Duodenal mucosa (tissue), 2 donors: ENCODE measurements around the gene CD80.
A peak's percentile ranks its signal among the peaks of the same experiment; 100 is the strongest.
"Not testable (repeated sequence)": the region's sequence is repeated elsewhere in the genome, so short reads cannot be mapped to it uniquely, and the experiment has no call there.

Experiments used
- H3K27ac ChIP-seq: one replicate; pipeline ENCODE4 v1.7.0; 2013; ENCODE audit warnings: low read depth, low read length
- H3K27me3 ChIP-seq, 2 donors: one replicate each; pipeline ENCODE4 v1.7.0; 2013; ENCODE audit warnings: low read length in 2 of 2, control low read depth in 1 of 2; ENCODE audit not compliant: insufficient read depth in 2 of 2, control insufficient read depth in 1 of 2
- H3K36me3 ChIP-seq, 2 donors: one replicate each; pipeline ENCODE4 v1.7.0; 2013; ENCODE audit warnings: low read length in 2 of 2, control low read depth in 1 of 2; ENCODE audit not compliant: insufficient read depth in 2 of 2, control insufficient read depth in 1 of 2
- H3K4me1 ChIP-seq, 2 donors: one replicate each; pipeline ENCODE4 v1.7.0; 2013; ENCODE audit warnings: low read length in 2 of 2, control low read depth in 1 of 2; ENCODE audit not compliant: insufficient read depth in 2 of 2, control insufficient read depth in 1 of 2
- H3K4me3 ChIP-seq, 2 donors: one replicate each; pipeline ENCODE4 v1.7.0; 2013; ENCODE audit warnings: low read length in 2 of 2, low read depth in 1 of 2
- H3K9ac ChIP-seq, 2 donors: one replicate each; pipeline ENCODE4 v1.7.0; 2013; ENCODE audit warnings: low read length in 2 of 2, low read depth in 1 of 2
- H3K9me3 ChIP-seq, 2 donors: one replicate each; pipeline ENCODE4 v1.7.0; 2013; ENCODE audit warnings: low read length in 2 of 2, control low read depth in 1 of 2; ENCODE audit not compliant: control insufficient read depth in 1 of 2

CD80 gene

GRCh38 chr3:119596398-119596797 is 37.0 kb upstream of the CD80 start:
- H3K4me3 ChIP-seq, result no peak overlapping the region
- no peak overlapping the region for H3K9ac ChIP-seq
- H3K9me3 ChIP-seq, result no peaks in the 10 kb centered on the region
- no peak overlapping the region for H3K27ac ChIP-seq
- H3K4me1 ChIP-seq, result peaks cover 0 to 13% of the 10 kb centered on the region in 2 donors
- no peaks in the 10 kb centered on the region for H3K36me3 ChIP-seq
- H3K27me3 ChIP-seq, result peaks cover 0 to 3% of the 10 kb centered on the region in 2 donors

- Histone ChIP-seq H3K4me3 (peak overlapping the region in 1 of 2 donors; percentile 18), H3K9ac (no peak overlapping the region), H3K4me1 (peaks cover 0 to 13% of the 10 kb centered on the region in 2 donors), H3K27ac (no peak overlapping the region), H3K9me3 (no peaks in the 10 kb centered on the region), H3K27me3 (peaks cover 0 to 3% of the 10 kb centered on the region in 2 donors), H3K36me3 (no peaks in the 10 kb centered on the region)
These were observed 36.4 kb upstream of the CD80 start for GRCh38 chr3:119595639-119596334.

- peaks cover 0 to 13% of the 10 kb centered on the region in 2 donors for H3K4me1 ChIP-seq
- H3K4me3 ChIP-seq, H3K9ac ChIP-seq, H3K27ac ChIP-seq, H3K36me3 ChIP-seq, H3K9me3 ChIP-seq, H3K27me3 ChIP-seq: not testable (repeated sequence)
These were observed 35.5 kb upstream of the CD80 start for GRCh38 chr3:119594929-119595328.

DNA sequence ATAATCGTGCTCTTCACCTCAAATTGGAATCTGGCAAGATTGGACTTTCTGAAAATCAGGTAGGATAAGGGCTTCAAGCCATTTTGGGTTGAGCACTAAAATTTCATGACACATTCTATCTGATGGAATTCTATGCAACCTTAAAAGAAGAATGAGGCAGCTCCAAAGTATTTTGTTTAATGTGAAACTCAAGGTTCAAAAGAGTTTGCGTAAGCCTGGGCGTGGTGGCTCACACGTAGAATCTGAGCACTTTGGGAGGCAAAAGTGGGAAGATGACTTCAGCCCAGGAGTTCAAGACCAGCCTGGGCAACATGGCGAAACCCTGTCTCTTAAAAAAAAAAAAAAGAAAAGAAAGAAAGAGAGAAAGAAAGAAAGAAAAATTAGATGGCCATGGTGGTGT is 34.7 kb upstream of the CD80 start:
- Histone ChIP-seq H3K36me3 (peaks cover 0 to 3% of the 10 kb centered on the region in 2 donors), H3K9me3 (no peaks in the 10 kb centered on the region), H3K9ac (no peak overlapping the region), H3K27me3 (peaks cover 0 to 3% of the 10 kb centered on the region in 2 donors), H3K4me1 (peaks cover 0 to 13% of the 10 kb centered on the region in 2 donors), H3K4me3 (no peak overlapping the region), H3K27ac (no peak overlapping the region)

DNA sequence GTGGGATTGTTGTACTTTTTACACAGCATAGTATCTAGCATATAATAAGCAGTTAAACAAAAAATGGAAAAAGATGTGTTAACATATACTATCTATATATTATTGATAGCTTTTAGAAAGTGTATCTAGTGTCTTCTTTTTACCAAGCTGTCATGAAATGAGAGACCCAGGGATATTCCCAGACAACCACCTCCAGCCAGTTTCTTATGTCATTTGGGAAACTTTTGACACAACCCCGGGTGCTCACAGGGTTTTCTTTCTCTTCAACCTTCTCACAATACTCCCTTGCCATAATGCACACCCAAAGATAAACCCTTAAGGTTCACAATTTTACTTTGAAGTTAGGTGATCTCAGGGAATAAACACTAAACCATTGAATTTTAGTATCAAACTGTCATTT is 33.4 kb upstream of the CD80 start:
- Histone ChIP-seq H3K27me3 (peaks cover 0 to 3% of the 10 kb centered on the region in 2 donors), H3K9me3 (no peaks in the 10 kb centered on the region), H3K36me3 (peaks cover 0 to 3% of the 10 kb centered on the region in 2 donors), H3K4me1 (peaks cover 3 to 20% of the 10 kb centered on the region in 2 donors), H3K4me3 (no peak overlapping the region), H3K27ac (no peak overlapping the region), H3K9ac (no peak overlapping the region)

- peaks cover 6 to 12% of the 10 kb centered on the region in 2 donors for H3K4me1 ChIP-seq
- no peak overlapping the region for H3K27ac ChIP-seq
- H3K9ac ChIP-seq, result no peak overlapping the region
- H3K9me3 ChIP-seq, result no peaks in the 10 kb centered on the region
- peaks cover 0 to 3% of the 10 kb centered on the region in 2 donors for H3K27me3 ChIP-seq
- H3K36me3 ChIP-seq, result peaks cover 0 to 3% of the 10 kb centered on the region in 2 donors
- H3K4me3 ChIP-seq, result no peak overlapping the region
These were observed 31.3 kb upstream of the CD80 start for GRCh38 chr3:119590706-119591105.

- Histone ChIP-seq H3K9me3 (no peaks in the 10 kb centered on the region), H3K27ac (no peak overlapping the region), H3K27me3 (peaks cover 0 to 3% of the 10 kb centered on the region in 2 donors), H3K36me3 (peaks cover 0 to 3% of the 10 kb centered on the region in 2 donors), H3K4me3 (no peak overlapping the region), H3K4me1 (peaks cover 6 to 12% of the 10 kb centered on the region in 2 donors), H3K9ac (no peak overlapping the region)
These were observed 29.8 kb upstream of the CD80 start for GRCh38 chr3:119589102-119589773.

- Histone ChIP-seq H3K27ac (no peak overlapping the region), H3K4me3 (no peak overlapping the region), H3K27me3 (no peaks in the 10 kb centered on the region), H3K4me1 (peaks cover 6 to 12% of the 10 kb centered on the region in 2 donors), H3K9ac (no peak overlapping the region), H3K36me3 (peaks cover 0 to 3% of the 10 kb centered on the region in 2 donors), H3K9me3 (no peaks in the 10 kb centered on the region)
These were observed 28.7 kb upstream of the CD80 start for GRCh38 chr3:119588112-119588511.

DNA sequence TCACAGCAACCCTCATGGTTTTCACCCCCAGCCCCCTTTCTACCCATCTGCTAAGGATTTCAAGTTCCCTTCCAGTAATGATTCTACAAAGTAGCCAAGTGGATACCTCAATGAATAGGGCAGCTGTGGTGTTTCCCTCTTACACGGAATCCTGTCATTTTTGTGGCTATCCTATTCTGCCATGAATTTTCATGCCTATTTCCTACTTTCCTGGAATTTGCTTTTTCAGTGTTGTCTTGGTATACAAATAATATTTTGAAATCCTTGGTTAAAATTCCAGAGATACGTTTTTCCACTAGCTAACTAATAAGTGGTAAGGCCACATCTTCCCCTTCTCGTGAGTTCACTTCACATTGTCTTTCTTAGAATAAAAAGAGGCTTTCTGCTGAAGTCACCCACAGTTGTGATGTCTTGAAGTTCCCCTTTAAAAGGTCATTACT is 27.3 kb upstream of the CD80 start:
- peaks cover 0 to 3% of the 10 kb centered on the region in 2 donors for H3K36me3 ChIP-seq
- no peaks in the 10 kb centered on the region for H3K27me3 ChIP-seq
- H3K27ac ChIP-seq, result no peak overlapping the region
- H3K9ac ChIP-seq, result no peak overlapping the region
- H3K4me3 ChIP-seq, result no peak overlapping the region
- no peaks in the 10 kb centered on the region for H3K9me3 ChIP-seq
- peaks cover 6 to 12% of the 10 kb centered on the region in 2 donors for H3K4me1 ChIP-seq

DNA sequence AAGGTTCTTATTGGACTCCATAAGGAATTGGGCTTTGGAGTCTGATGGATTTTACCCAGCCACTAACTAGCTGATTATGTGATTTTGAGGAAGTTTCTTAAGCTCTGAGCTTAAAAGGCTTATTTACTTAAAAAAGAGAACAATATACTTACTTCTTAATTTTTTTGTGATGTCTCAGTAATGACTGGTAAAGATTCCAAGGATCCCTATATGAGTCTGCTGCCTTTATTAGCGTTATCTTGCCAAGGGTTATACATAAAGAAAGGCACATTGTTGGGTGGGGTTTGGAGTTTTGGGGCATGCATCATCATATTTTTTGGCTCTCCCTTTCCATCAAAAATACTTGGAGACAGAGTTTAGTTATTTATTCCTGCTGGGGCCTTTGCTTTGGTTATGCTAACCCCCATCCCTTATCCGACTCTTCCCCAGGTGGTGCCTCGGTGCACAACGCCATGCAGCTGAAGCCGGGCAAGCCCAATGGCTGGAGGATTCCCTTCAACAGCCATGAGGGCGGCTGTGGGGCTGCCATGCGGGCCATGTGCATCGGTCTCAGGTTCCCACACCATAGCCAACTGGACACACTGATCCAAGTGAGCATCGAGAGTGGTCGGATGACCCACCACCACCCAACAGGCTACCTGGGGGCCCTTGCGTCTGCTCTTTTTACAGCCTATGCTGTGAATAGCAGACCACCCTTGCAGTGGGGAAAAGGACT is 26.6 kb upstream of the CD80 start:
- Histone ChIP-seq H3K4me1 (peaks cover 6 to 12% of the 10 kb centered on the region in 2 donors), H3K27me3 (no peaks in the 10 kb centered on the region), H3K36me3 (peaks cover 0 to 3% of the 10 kb centered on the region in 2 donors), H3K27ac (no peak overlapping the region), H3K9me3 (no peaks in the 10 kb centered on the region), H3K9ac (no peak overlapping the region), H3K4me3 (no peak overlapping the region)
